HCT116 (cell line): ENCODE data around the gene IL18.

Source experiments
- EZH2 ChIP-seq: fragments of 200-600 bp; sonication (generic); IDR thresholded peaks from 2 replicates; pipeline ENCODE4 v1.6.1; 2017; ENCODE audit warnings: antibody characterized with exemption, mixed run types
- EZH2phosphoT487 ChIP-seq: fragments of 200-600 bp; IDR thresholded peaks from 2 replicates; pipeline ENCODE4 v1.6.1; 2018; ENCODE audit warnings: antibody characterized with exemption, borderline replicate concordance
- RAD21 ChIP-seq: IDR thresholded peaks from 2 replicates; pipeline ENCODE4 v1.6.1; 2012; ENCODE audit warnings: low read depth, mild to moderate bottlenecking
- TF ChIP-seq, protein P1 (sequence below): IDR thresholded peaks from 2 replicates; pipeline ENCODE4 v1.6.1; 2011; ENCODE audit warnings: mild to moderate bottlenecking, low read length, moderate library complexity; ENCODE audit not compliant: insufficient replicate concordance; ENCODE audit errors: extremely low read depth

DNA sequence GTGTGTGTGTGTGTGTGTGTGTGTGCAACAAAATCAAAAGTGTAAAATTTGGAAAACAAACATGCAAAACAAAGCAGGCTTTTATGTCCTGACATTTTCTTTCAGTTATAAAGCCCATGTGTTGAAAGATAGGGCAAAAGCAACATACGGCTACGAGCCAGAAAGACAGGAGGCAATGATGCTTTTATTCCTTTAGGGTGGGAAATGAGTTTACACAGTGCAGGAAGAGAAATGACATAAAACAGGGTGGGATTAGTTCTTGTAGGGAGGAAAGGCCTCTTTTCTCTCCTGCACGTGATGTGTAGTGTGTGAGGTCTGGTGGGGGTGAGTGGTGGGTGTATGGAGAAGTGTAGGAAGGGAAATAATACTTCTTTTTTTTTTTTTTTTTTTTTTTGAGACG, 29.4 kb downstream of the IL18 start:
- TF ChIP-seq, protein P1, sequence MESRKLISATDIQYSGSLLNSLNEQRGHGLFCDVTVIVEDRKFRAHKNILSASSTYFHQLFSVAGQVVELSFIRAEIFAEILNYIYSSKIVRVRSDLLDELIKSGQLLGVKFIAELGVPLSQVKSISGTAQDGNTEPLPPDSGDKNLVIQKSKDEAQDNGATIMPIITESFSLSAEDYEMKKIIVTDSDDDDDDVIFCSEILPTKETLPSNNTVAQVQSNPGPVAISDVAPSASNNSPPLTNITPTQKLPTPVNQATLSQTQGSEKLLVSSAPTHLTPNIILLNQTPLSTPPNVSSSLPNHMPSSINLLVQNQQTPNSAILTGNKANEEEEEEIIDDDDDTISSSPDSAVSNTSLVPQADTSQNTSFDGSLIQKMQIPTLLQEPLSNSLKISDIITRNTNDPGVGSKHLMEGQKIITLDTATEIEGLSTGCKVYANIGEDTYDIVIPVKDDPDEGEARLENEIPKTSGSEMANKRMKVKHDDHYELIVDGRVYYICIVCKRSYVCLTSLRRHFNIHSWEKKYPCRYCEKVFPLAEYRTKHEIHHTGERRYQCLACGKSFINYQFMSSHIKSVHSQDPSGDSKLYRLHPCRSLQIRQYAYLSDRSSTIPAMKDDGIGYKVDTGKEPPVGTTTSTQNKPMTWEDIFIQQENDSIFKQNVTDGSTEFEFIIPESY = no peak
- TF ChIP-seq EZH2phosphoT487 (no peak), EZH2 (no peak), RAD21 (no peak)
